ENCODE data around the gene HBG2.
"Not testable (repeated sequence)": the region's sequence is repeated elsewhere in the genome, so short reads cannot be mapped to it uniquely, and the experiment has no call there.

Gene HBG2

DNA sequence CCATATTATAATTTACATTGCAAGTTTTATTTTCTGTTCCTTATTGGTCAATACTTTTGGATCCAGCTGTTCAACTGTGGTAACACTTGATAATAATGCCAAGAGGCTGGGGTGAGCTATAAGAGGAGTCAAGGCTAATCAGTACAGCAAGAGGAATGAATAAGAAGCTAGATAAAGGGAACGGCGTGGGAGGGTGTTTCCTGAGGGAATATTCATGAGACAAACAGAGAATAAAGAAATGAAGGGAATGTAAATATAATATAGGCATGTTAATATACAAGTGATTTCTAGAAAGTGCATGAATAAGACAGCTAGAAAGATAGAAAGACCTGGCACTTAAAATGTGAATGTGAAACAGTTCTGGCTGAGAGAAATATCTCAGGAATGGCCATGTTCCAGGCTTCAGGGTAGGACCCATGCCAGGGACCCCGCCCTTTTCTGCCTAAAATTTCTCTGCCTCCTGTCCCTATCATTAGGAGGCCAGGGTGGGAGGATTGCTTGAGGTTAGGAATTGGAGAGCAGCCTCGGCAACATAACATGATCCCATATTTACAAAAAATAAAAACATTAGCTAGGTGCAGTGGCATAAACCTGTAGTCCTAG is 43.2 kb upstream of the HBG2 start:
- TF ChIP-seq, protein P1, sequence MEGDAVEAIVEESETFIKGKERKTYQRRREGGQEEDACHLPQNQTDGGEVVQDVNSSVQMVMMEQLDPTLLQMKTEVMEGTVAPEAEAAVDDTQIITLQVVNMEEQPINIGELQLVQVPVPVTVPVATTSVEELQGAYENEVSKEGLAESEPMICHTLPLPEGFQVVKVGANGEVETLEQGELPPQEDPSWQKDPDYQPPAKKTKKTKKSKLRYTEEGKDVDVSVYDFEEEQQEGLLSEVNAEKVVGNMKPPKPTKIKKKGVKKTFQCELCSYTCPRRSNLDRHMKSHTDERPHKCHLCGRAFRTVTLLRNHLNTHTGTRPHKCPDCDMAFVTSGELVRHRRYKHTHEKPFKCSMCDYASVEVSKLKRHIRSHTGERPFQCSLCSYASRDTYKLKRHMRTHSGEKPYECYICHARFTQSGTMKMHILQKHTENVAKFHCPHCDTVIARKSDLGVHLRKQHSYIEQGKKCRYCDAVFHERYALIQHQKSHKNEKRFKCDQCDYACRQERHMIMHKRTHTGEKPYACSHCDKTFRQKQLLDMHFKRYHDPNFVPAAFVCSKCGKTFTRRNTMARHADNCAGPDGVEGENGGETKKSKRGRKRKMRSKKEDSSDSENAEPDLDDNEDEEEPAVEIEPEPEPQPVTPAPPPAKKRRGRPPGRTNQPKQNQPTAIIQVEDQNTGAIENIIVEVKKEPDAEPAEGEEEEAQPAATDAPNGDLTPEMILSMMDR (IDR thresholded peaks at IDR 0.05; ENCODE audit: low read depth, low read length) = no peak
- no peaks in the 10 kb centered on the region for H3K36me3 ChIP-seq
- DNase-seq = no peak

DNA sequence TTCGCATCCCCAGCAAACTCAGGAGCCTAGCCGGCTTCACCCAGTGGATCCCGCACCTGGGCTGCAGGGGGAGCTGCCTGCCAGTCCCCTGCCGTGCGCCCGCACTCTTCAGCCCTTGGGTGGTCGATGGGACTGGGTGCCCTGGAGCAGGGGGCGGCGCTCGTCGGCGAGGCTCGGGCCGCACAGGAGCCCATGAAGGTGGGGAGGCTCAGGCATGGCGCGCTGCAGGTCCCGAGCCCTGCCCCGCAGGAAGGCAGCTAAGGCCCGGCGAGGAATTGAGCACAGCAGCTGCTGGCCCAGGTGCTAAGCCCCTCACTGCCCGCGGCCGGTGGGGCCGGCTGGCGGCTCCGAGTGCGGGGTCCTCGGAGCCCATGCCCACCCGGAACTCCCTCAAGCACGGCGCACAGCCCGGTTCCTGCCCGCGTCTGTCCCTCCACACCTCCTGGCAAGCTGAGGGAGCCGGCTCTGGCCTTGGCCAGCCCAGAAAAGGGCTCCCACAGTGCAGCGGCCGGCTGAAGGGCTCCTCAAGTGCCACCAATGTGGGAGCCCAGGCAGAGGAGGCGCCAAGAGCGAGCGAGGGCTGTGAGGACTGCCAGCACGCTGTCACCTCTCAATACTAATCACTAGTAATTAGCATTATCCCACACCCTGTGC is 39.9 kb upstream of the HBG2 start:
- not testable (repeated sequence) for DNase-seq; H3K27me3 ChIP-seq; H3K4me3 ChIP-seq (ENCODE audit: low read depth, low read length); H3K4me1 ChIP-seq; H3K9me3 ChIP-seq; H3K36me3 ChIP-seq

More for the DNA sequence above, 43.2 kb upstream of the HBG2 start:
- no peaks in the 10 kb centered on the region for H3K27me3 ChIP-seq
- H3K4me3 ChIP-seq (ENCODE audit: low read depth, low read length) = no peak overlapping the region
- no peaks in the 10 kb centered on the region for H3K9me3 ChIP-seq
- no peaks in the 10 kb centered on the region for H3K4me1 ChIP-seq

DNA sequence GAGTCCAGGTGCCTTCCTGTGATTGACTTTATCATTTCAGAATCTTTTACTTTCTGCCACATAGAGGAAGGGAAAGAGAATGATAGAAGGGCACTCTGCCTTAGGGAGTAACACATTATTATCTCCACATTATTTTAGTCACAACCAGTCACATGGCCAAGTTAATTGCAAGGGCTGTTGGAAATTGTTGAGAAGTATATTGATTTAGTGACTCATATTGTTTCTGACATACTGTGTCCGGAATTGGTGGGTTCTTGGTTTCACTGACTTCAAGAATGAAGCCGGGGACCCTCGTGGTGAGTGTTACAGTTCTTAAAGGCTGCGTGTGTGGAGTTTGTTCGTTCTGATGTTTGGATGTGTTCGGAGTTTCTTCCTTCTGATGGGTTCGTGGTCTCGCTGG is 38.4 kb upstream of the HBG2 start:
- DNase-seq = no peak
- H3K36me3 ChIP-seq = no peaks in the 10 kb centered on the region
- H3K27me3 ChIP-seq = no peaks in the 10 kb centered on the region
- TF ChIP-seq, protein P1 (IDR thresholded peaks at IDR 0.05; ENCODE audit: low read depth, low read length) = no peak
- no peaks in the 10 kb centered on the region for H3K4me1 ChIP-seq
- no peak overlapping the region for H3K4me3 ChIP-seq (ENCODE audit: low read depth, low read length)
- no peaks in the 10 kb centered on the region for H3K9me3 ChIP-seq

DNA sequence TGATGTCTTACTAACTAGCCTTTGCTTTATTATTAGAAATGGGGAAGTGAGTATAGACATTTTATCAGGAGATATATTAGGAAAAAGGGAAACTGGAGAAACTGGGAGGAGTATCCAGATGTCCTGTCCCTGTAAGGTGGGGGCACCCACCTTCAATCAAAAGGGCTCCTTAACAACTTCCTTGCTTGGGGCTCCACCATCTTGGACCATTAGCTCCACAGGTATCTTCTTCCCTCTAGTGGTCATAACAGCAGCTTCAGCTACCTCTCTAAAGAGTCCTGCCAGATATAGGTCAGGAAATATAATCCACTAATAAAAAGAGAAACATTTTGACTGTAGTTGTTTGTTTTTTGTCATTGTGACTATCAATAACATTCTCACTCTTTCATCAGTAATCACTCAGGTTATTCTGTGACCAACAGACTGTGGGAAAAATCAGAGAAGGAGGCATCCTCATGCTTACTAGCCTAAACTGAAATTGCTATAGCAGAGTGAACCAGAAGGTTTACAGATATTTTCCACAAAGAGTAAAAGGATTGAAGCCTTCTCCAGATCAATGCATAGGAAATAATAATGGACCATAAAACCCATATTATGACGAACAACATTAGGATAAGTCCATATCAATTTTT is 36.7 kb upstream of the HBG2 start:
- DNase-seq = no peak
- Histone ChIP-seq H3K27me3 (no peaks in the 10 kb centered on the region), H3K9me3 (no peaks in the 10 kb centered on the region), H3K36me3 (no peaks in the 10 kb centered on the region), H3K4me1 (no peaks in the 10 kb centered on the region), H3K4me3 (ENCODE audit: low read depth, low read length) (no peak overlapping the region)
- TF ChIP-seq, protein P1 (IDR thresholded peaks at IDR 0.05; ENCODE audit: low read depth, low read length) = peak; percentile 17; the same call in 1 of the 2 replicates

DNA sequence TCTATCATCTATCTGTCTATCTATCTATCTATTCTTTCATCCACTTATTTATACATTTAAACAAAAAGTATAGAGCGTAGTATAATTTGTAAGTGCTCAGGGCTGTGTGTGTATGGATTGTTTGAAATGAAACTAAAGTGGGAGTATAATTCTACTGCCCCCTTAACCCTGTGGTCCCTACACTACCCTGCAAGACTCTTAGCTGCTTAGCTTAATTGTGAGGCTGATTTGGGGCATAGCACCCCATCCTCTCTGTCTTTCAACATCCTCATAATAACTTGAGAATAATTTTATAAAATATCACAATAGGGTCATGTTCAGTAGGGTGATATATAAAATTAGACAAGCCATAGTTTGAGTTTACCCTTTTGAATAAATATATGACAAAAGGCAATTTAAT is 35.5 kb upstream of the HBG2 start:
- Histone ChIP-seq H3K36me3 (no peaks in the 10 kb centered on the region), H3K27me3 (no peaks in the 10 kb centered on the region), H3K9me3 (no peaks in the 10 kb centered on the region), H3K4me1 (no peaks in the 10 kb centered on the region), H3K4me3 (ENCODE audit: low read depth, low read length) (no peak overlapping the region)
- no peak for DNase-seq
- TF ChIP-seq, protein P1 (IDR thresholded peaks at IDR 0.05; ENCODE audit: low read depth, low read length) = no peak

DNA sequence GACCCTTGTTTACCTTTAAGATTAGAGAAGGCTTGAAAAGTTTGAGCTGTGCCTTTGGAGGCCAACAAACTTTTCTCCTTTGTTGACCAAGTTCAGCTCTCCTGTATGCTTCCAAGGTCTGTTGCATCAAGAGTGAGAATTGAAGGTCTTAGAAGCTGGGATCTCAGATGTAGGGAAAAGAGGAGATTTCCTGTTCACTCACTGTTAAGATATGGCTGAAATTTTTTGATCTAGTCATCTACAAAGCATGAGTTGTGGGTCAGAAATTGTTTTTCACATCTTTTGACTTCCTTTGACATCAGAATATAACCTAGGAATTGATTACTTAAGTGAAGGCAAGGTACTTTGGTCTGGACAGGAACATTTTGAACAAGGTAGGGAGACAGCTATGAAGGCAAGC is 35.1 kb upstream of the HBG2 start:
- Histone ChIP-seq H3K4me3 (ENCODE audit: low read depth, low read length) (no peak overlapping the region), H3K27me3 (no peaks in the 10 kb centered on the region), H3K4me1 (no peaks in the 10 kb centered on the region), H3K9me3 (no peaks in the 10 kb centered on the region), H3K36me3 (no peaks in the 10 kb centered on the region)
- TF ChIP-seq, protein P1 (IDR thresholded peaks at IDR 0.05; ENCODE audit: low read depth, low read length) = no peak
- no peak for DNase-seq
